Amniotic epithelial cell (primary cell): ENCODE results near the gene C14orf132.
A peak's percentile ranks its signal among the peaks of the same experiment; 100 is the strongest.

Experiments used
- DNase-seq: peaks from one replicate; pipeline ENCODE4 v3.0.0-alpha.2; 2010; ENCODE audit warnings: low read depth

C14orf132 gene

DNA sequence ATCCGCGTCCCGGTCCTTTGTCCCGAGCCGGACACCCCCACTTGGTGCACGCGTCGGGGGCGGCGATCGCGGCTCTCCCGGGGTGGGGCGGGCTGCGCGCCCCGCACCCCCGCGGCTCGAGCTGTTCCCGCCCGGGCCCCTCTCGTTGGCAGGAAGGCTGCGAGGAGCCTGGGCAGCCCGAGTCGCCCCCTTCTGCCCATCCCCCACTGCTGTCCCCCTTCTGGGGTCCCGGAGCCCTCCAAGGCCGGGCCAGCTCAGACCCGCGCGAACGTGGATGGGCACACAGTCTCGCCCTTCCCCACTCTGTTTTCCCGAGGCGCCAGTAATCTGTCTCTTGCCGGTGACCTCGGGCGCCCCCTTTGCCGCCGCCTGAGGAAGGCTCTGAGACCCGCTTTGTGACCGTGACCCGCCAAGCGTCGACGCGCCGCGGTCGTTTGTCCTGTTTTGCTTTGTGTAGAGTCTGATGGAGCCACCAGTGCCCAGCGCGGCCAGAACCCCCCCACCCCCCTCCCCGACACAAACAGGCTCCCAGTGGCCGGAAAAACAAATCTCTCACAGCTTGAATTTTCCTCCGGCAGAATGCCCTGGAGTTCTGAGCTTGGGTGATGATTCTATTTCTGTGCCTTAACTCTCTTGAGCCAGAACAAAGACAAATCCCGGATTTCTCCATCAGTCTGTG is 610 bp downstream of the C14orf132 start:
- DNase-seq = peak; percentile 21

GRCh38 chr14:96040828-96041371 is 1.7 kb downstream of the C14orf132 start:
- peak; percentile 58 for DNase-seq

- DNase-seq = peak; percentile 38
These were observed 3.2 kb downstream of the C14orf132 start for GRCh38 chr14:96042248-96042930.

DNA sequence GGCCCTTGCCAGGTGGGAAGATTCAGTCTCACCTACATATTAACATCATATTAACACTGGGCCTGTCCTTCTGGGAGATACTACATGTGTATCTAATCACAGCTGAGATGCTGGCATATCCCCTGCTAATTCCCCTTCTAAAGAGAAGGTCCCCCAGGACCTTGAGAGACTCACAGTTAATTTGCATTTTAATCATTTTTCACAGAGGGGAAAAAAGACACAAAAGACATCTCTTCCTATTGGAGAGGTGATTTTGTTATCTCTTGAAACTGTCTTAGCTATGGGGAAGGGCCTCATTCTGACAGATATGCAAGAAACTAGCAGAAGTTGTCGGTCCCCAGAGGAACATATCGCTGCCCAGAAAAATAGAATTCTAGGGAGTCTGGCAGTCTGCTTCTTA is 7.5 kb downstream of the C14orf132 start:
- DNase-seq = no peak

DNA sequence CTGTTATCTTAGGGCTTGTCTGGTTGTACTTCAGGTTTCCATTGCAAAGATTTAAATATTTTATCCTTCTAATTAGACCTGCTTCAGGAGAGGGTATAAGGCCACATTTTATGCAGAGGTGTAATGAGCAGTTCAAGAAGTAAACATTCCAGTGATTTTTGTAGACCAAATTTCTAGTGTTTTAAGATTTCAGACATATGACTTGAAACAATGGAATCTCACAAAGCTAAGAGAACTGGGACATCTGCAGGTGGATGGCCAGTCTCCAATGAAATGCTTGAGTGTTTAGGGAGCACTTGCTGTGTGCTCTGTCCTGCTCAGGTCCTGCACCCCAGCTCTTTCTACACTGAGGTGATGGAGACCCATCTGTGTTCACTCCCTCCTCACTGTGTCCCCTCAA is 7.9 kb downstream of the C14orf132 start:
- no peak for DNase-seq

DNA sequence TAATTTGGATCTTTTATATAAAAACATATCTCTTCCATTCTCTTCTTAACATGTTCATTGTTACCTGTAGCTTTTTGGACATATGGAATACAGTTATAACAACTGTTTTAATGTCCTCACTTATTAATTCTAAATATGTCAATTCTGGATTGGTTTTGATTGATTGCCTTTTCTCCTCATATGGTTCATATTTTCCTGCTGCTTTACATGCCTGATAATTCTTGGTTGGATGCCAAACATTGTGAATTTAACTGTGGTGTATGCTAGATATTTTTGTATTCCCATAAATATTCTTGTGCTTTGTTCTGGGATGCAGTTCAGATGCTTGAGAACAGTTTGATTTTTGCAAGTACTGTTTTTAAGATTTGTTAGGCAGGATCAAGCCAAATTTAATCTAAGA is 10.8 kb downstream of the C14orf132 start:
- DNase-seq = no peak

- no peak for DNase-seq
These were observed 11.3 kb downstream of the C14orf132 start for GRCh38 chr14:96050482-96050881.

DNA sequence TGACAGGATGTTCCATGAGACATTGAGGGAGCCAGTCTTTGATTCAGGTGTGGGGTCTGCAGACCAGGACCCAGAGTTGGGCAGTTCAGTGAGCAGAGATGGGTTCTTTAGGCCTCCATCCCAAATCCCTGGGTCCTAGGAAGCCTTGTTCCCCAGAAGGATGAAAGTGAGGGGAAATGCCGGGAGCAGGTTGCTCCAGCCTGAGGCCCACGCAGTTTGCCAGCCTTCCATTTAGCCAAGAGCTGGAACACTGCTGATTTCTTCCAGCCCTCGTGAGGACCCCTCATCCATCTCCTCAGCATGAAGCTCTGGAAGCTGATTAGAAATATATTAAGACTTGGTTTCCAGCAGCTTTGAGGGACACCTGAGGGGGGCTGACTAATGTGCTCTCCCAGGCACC is 12.1 kb downstream of the C14orf132 start:
- no peak for DNase-seq

GRCh38 chr14:96051642-96052540 is 12.7 kb downstream of the C14orf132 start:
- no peak for DNase-seq

DNA sequence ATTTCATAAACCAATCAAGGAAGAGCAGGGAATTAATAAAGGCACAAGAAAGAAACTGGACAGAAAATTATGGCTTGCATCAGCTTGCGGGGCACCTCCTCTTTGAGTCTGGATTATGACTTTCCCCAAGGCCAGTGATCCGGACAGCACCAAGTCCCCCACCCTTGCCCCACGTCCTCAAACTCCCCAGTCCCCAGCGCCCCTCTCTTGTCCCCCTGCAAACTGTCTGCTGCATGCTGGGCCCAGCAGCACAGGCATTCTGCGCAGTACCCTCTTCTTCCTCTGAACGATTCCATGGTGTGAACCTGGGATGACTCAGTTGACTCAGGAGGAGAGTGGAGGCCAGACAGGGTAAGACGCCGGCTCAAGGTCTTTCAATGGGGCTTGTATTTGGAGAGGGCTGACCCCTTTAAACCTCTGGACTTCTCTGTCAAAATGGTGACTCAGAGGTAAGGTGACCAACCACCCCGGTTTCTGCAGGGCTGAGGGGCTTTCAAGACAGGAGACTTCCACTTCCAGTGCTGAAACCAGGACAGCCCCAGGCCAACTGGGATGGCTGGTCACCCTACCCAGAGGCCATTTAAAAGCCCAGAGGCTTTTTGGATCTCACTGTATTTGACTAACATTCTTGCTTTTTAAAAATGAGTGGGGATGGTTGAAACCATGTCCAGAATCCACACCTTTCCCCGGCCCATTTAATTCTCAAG is 13.5 kb downstream of the C14orf132 start:
- peak; percentile 12 for DNase-seq

DNA sequence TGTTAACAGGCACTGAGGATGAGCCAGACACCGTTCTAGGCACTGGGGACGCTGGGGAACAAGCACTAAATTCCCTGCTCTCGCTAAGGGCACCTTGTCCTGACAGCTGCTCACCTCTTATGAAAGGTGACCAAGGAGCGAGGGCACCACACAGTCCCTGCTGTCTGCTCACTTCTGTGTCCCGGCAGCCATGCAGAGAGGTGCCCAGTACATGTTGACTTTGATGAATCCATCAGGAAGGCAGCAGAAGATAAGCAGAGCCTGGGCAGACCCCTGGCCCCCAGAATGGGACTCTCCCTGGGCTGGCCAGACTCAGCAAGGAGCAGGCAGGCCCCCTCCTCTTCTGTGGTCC is 14.1 kb downstream of the C14orf132 start:
- DNase-seq = no peak

DNA sequence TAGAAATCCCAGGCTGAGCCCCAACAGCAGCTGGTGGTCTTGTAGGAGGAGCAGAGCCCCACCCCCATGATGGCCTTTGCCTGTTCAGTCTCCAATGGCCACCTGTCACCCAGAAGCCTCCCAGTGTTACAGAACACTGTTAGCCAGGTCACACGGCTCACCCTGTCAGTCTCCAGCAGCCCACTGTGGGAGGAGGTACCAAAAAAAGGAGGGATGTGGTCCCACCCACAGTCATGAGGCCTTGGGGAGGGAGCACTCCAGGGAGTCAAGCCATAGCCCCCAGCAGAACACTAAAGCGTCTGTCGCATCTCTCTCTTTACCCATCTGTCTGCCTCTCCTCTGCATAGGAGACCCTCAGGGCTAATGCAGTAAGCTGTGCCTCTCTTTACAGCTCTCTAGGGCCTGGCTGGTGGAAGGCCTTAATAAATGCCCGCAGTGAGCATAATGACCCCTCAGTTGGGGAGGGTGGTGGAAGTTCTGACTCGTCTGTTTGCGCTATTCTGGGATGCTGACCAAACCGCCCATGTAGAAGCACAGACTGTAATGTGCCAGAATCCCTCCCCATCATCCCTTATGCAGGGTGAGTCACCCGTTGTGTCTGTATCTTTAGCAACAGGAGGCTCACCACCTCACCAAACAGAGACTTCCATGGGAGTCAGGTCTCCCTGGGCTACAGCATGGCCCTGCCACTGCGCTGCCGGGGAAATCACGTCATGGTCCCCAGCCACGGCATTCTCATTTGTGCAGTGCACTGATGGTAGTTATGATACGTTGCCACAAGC is 14.6 kb downstream of the C14orf132 start:
- DNase-seq = peak; percentile 94

GRCh38 chr14:96054661-96055060 is 15.5 kb downstream of the C14orf132 start:
- no peak for DNase-seq

DNA sequence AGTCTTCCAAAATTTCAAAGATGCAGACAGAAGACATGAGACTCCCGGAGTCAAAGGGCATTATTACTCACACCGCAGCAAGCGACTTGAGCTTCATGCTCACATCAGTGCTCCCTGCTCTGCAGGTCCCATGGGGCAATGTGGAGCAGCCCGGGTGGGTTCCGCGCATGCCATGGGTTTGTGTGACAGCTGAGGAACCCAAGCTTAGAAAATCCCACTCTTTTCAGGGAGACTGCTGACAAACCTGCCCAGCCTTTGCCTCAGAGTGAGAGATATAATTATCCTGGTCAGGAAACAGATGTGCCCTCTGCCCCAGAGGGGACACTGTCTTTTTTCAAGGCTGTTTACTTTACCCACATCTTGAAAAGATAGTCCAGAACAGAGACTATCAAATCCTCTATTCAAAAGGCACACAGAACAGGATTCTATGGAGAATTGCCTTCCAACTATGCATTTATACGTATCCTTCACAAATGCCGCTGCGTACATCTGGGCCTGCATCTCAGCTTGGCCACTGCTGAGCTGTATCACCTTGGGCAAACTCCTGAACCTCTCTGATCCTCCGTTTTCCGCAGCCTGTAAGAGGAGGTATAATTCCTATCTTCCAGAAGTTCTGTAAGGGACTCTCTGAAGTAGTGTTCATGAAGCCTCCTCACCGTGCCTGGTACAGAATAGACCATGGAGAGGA is 16.0 kb downstream of the C14orf132 start:
- DNase-seq = no peak

DNA sequence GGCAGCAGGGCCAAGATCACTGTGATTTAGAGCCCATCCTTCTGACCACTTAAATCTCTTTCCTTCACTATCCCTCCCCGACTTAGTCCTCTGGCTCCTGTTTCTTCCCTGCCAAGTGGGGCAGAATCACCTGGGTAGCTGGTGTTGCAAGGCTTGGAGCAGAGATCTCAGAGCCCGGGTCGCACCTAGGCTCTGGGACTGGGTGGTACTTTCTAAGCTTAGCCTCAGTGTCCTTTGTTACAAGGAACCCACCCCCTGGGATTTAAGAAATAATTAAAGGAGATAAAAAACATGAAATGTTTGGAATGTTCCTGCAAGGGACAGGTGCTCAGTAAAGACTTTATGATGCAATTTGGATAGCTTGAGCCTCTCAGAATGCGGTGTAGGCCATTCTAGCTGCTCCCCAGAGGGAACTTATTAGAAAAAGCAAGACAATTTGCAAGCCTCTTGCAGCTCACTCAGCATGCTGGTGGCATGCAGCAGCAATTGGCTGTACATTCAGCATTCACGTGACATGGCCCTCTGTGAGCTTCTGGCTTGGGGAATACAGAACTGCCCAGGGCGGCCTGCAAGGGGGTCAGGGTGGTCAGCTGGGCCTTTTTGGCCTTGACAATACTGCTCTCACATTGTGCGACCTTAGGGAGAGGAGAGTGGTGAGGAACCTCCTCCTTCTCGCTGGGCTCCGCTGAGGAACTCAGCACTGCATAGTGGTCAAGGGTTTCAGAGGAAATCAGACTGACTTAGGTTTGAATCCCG is 16.8 kb downstream of the C14orf132 start:
- no peak for DNase-seq

- no peak for DNase-seq
These were observed 17.6 kb downstream of the C14orf132 start for GRCh38 chr14:96056509-96057422.

- no peak for DNase-seq
These were observed 18.6 kb downstream of the C14orf132 start for GRCh38 chr14:96057738-96058137.

GRCh38 chr14:96058576-96059200 is 19.5 kb downstream of the C14orf132 start:
- no peak for DNase-seq
